ENCODE measurements around the gene MRPL42. TPM values are rescaled to one million over a fixed set of nuclear protein-coding genes. Genes with fewer than 3 reads are reported as not detected.
A peak's percentile ranks its signal among the peaks of the same experiment; 100 is the strongest.

MRPL42 gene
- total RNA-seq, 4 donors from 2014 or later = 21.6 to 44.2 (median 34.8) TPM

GRCh38 chr12:93460003-93460402 lies 7.3 kb upstream of the MRPL42 start:
- Histone ChIP-seq H3K4me3 (no peak overlapping the region), H3K36me3 (no peaks in the 10 kb centered on the region), H3K27me3 (peaks cover 0 to 1% (median 0%) of the 10 kb centered on the region in 4 donors), H3K9me3 (no peaks in the 10 kb centered on the region), H3K4me1 (no peaks in the 10 kb centered on the region), H3K27ac (replicated peaks in 1 of 4) (no peak overlapping the region)
- TF ChIP-seq POLR2A (IDR thresholded peaks at IDR 0.05; ENCODE audit: low read depth) = no peak
- no peak for TF ChIP-seq CTCF (IDR thresholded peaks at IDR 0.05)
- TF ChIP-seq POLR2AphosphoS5 (IDR thresholded peaks at IDR 0.05) = no peak
- TF ChIP-seq EP300 (IDR thresholded peaks at IDR 0.05) = no peak
- intact Hi-C loops (cut with DNase I) = no loop called here
- 69% methylated on average over 6 of the region's 6 CpGs for WGBS
- no peak for DNase-seq (ENCODE audit: extremely low spot score)

- Histone ChIP-seq H3K4me1 (no peaks in the 10 kb centered on the region), H3K9me3 (no peaks in the 10 kb centered on the region), H3K4me3 (no peak overlapping the region), H3K27ac (replicated peaks in 1 of 4) (no peak overlapping the region), H3K36me3 (no peaks in the 10 kb centered on the region), H3K27me3 (no peaks in the 10 kb centered on the region)
- TF ChIP-seq CTCF (IDR thresholded peaks at IDR 0.05) (no peak), POLR2A (IDR thresholded peaks at IDR 0.05; ENCODE audit: low read depth) (no peak), EP300 (IDR thresholded peaks at IDR 0.05) (no peak)
- WGBS = 68% methylated on average over 7 of the region's 7 CpGs
- intact Hi-C loops (cut with DNase I) = no loop called here
- DNase-seq (ENCODE audit: extremely low spot score) = no peak
These were observed 6.4 kb upstream of the MRPL42 start for GRCh38 chr12:93460902-93461301.

GRCh38 chr12:93461503-93461902 lies 5.8 kb upstream of the MRPL42 start:
- 90% methylated on average over 3 of the region's 3 CpGs for WGBS
- no peaks in the 10 kb centered on the region for H3K27me3 ChIP-seq
- H3K9me3 ChIP-seq = no peaks in the 10 kb centered on the region
- H3K4me1 ChIP-seq = no peaks in the 10 kb centered on the region
- TF ChIP-seq EP300 (IDR thresholded peaks at IDR 0.05) = no peak
- no peak for TF ChIP-seq CTCF (IDR thresholded peaks at IDR 0.05)
- no peak for TF ChIP-seq POLR2A (IDR thresholded peaks at IDR 0.05; ENCODE audit: low read depth)
- no peak for TF ChIP-seq POLR2AphosphoS5 (IDR thresholded peaks at IDR 0.05)
- no peak overlapping the region for H3K27ac ChIP-seq (replicated peaks in 1 of 4)
- no peak for DNase-seq (ENCODE audit: extremely low spot score)
- intact Hi-C loops (cut with DNase I) = no loop called here
- no peak overlapping the region for H3K4me3 ChIP-seq
- no peaks in the 10 kb centered on the region for H3K36me3 ChIP-seq

GRCh38 chr12:93465841-93466240 lies 1.5 kb upstream of the MRPL42 start:
- Histone ChIP-seq H3K4me3 (no peak overlapping the region), H3K36me3 (peaks cover 0 to 7% (median 3%) of the 10 kb centered on the region in 4 donors), H3K9me3 (no peaks in the 10 kb centered on the region), H3K4me1 (peaks cover 12 to 31% (median 23%) of the 10 kb centered on the region in 4 donors), H3K27me3 (no peaks in the 10 kb centered on the region), H3K27ac (replicated peaks in 1 of 4) (no peak overlapping the region)
- no peak for TF ChIP-seq POLR2A (IDR thresholded peaks at IDR 0.05; ENCODE audit: low read depth)
- TF ChIP-seq CTCF (IDR thresholded peaks at IDR 0.05) = no peak
- no peak for TF ChIP-seq POLR2AphosphoS5 (IDR thresholded peaks at IDR 0.05)
- DNase-seq (ENCODE audit: extremely low spot score) = no peak
- intact Hi-C loops (cut with DNase I) = no loop called here
- WGBS = 97% methylated on average over 5 of the region's 5 CpGs

GRCh38 chr12:93466625-93467350 lies 526 bp upstream of the MRPL42 start:
- WGBS = 90% methylated on average over 9 of the region's 9 CpGs
- intact Hi-C loops (cut with DNase I) = no loop called here
- DNase-seq (ENCODE audit: extremely low spot score) = no peak
- Histone ChIP-seq H3K27ac (replicated peaks in 1 of 4) (peak overlapping the region; percentile 86 to 93 (median 88)), H3K9me3 (no peaks in the 10 kb centered on the region), H3K4me1 (peaks cover 12 to 33% (median 23%) of the 10 kb centered on the region in 4 donors), H3K4me3 (peak overlapping the region; percentile 56 to 92 (median 82)), H3K27me3 (no peaks in the 10 kb centered on the region), H3K36me3 (peaks cover 0 to 14% (median 4%) of the 10 kb centered on the region in 4 donors)
- TF ChIP-seq EP300 (IDR thresholded peaks at IDR 0.05) (no peak), POLR2A (IDR thresholded peaks at IDR 0.05; ENCODE audit: low read depth) (no peak), POLR2AphosphoS5 (IDR thresholded peaks at IDR 0.05) (no peak), CTCF (IDR thresholded peaks at IDR 0.05) (no peak)

Measured in esophagus muscularis mucosa (tissue), 4 donors.